Cardiac septum (tissue), 1 donor: ENCODE measurements around the gene FOS. TPM values are rescaled to one million over a fixed set of nuclear protein-coding genes. Genes with fewer than 3 reads are reported as not detected.

Source experiments
- total RNA-seq: library from RNA; stranded (reverse); fragmentation: NEBNext Ultra II Directional; extraction: Animal tissue kit (Norgen Biotek cat#: 25700); gene quantifications from one replicate; pipeline ENCODE4 v1.2.1, GENCODE V29; 2021
- donor health status: DM: no; HTN: no; CAD: no.

FOS gene
- total RNA-seq, 1 donor from 2014 or later: 25.8 TPM

Other genes with a start within 250 kb of the FOS start
- gene MLH3, start 227.4 kb upstream of the FOS start, total RNA-seq: 20.0 TPM
- 12.2 TPM for gene ACYP1, start 214.8 kb upstream of the FOS start, total RNA-seq
- gene ZC2HC1C, start 209.2 kb upstream of the FOS start, total RNA-seq: 5.2 TPM
- gene NEK9, start 151.8 kb upstream of the FOS start, total RNA-seq: 115 TPM
- gene TMED10, start 102.2 kb upstream of the FOS start, total RNA-seq: 283 TPM
- gene JDP2, start 149.2 kb downstream of the FOS start, total RNA-seq: 13.4 TPM
- 0.65 TPM for gene BATF, start 243.6 kb downstream of the FOS start, total RNA-seq